Astrocyte (in vitro differentiated cells and primary cell): ENCODE data around the gene AGGF1. TPM values are rescaled to one million over a fixed set of nuclear protein-coding genes. Genes with fewer than 3 reads are reported as not detected.

Source experiments
- DNase-seq: peaks from one replicate; pipeline ENCODE4 v3.0.0-alpha.2; 2010; ENCODE audit warnings: low read depth
- FAIRE-seq: peaks from 2 replicates; lab custom pipeline; 2011; peaks lifted over from hg19 to GRCh38; lab: Jason Lieb, UNC
- H2AFZ ChIP-seq: 2 replicates; pipeline ENCODE4 v1.6.0; 2012; ENCODE audit warnings: low read depth, low read length, inconsistent platforms
- H3K27ac ChIP-seq: 2 replicates; pipeline ENCODE4 v1.5.1; 2011; ENCODE audit warnings: low read depth, low read length, inconsistent platforms
- H3K27me3 ChIP-seq: 2 replicates; pipeline ENCODE4 v1.6.0; 2011; ENCODE audit warnings: low read length, inconsistent platforms; ENCODE audit not compliant: insufficient read depth
- H3K36me3 ChIP-seq: 2 replicates; pipeline ENCODE4 v1.5.1; 2011; ENCODE audit warnings: low read length, inconsistent platforms; ENCODE audit not compliant: insufficient read depth
- H3K4me1 ChIP-seq: 2 replicates; pipeline ENCODE4 v1.5.1; 2011; ENCODE audit warnings: low read length, inconsistent platforms; ENCODE audit not compliant: insufficient read depth
- H3K4me2 ChIP-seq: 2 replicates; pipeline ENCODE4 v1.6.0; 2012; ENCODE audit warnings: low read length, inconsistent platforms
- H3K4me3 ChIP-seq: 2 replicates; pipeline ENCODE4 v1.5.1; 2011; ENCODE audit warnings: low read depth, mild to moderate bottlenecking, low read length, inconsistent platforms; ENCODE audit not compliant: insufficient read depth
- H3K79me2 ChIP-seq: 2 replicates; pipeline ENCODE4 v1.6.0; 2012; ENCODE audit warnings: mild to moderate bottlenecking, low read length, inconsistent platforms; ENCODE audit not compliant: insufficient read depth
- H3K9ac ChIP-seq: 2 replicates; pipeline ENCODE4 v1.6.0; 2012; ENCODE audit warnings: mild to moderate bottlenecking, low read length, inconsistent platforms
- H3K9me3 ChIP-seq: 2 replicates; pipeline ENCODE4 v1.5.1; 2012; ENCODE audit warnings: low read depth, mild to moderate bottlenecking, low read length, inconsistent platforms; ENCODE audit not compliant: insufficient read depth
- H4K20me1 ChIP-seq: 2 replicates; pipeline ENCODE4 v1.6.0; 2012; ENCODE audit warnings: low read length, inconsistent platforms; ENCODE audit not compliant: insufficient read depth
- H3K27ac Mint-ChIP-seq: one replicate; pipeline ENCODE4 v1.8.0; 2021; ENCODE audit warnings: mild to moderate bottlenecking, mixed read lengths; ENCODE audit not compliant: unreplicated experiment
- H3K27me3 Mint-ChIP-seq: one replicate; pipeline ENCODE4 v1.8.0; 2021; ENCODE audit warnings: low read depth, mixed read lengths; ENCODE audit not compliant: unreplicated experiment
- H3K36me3 Mint-ChIP-seq: one replicate; pipeline ENCODE4 v1.8.0; 2021; ENCODE audit warnings: low read depth, mixed read lengths; ENCODE audit not compliant: unreplicated experiment
- H3K4me1 Mint-ChIP-seq: one replicate; pipeline ENCODE4 v1.8.0; 2021; ENCODE audit warnings: low read depth, mixed read lengths; ENCODE audit not compliant: unreplicated experiment
- H3K4me3 Mint-ChIP-seq: one replicate; pipeline ENCODE4 v1.8.0; 2021; ENCODE audit warnings: mild to moderate bottlenecking, moderate library complexity, mixed read lengths; ENCODE audit not compliant: unreplicated experiment
- H3K9me3 Mint-ChIP-seq: one replicate; pipeline ENCODE4 v1.8.0; 2021; ENCODE audit warnings: mild to moderate bottlenecking, mixed read lengths; ENCODE audit not compliant: unreplicated experiment
- EZH2 ChIP-seq: IDR thresholded peaks from 2 replicates; pipeline ENCODE4 v1.6.1; 2012; ENCODE audit warnings: mild to moderate bottlenecking, low read length, inconsistent platforms; ENCODE audit not compliant: insufficient read depth
- total RNA-seq: library from RNA; stranded (reverse); gene quantifications from 2 replicates; pipeline ENCODE4 v1.2.1, GENCODE V29; 2021
- TF ChIP-seq, protein P1 (sequence below): IDR thresholded peaks from 2 replicates; pipeline ENCODE4 v1.5.1; 2011; ENCODE audit warnings: low read depth, mild to moderate bottlenecking, inconsistent platforms, low read length, moderate library complexity; ENCODE audit not compliant: insufficient read depth

The AGGF1 gene
- total RNA-seq, 1 donor from 2014 or later = 18.2 TPM

DNA sequence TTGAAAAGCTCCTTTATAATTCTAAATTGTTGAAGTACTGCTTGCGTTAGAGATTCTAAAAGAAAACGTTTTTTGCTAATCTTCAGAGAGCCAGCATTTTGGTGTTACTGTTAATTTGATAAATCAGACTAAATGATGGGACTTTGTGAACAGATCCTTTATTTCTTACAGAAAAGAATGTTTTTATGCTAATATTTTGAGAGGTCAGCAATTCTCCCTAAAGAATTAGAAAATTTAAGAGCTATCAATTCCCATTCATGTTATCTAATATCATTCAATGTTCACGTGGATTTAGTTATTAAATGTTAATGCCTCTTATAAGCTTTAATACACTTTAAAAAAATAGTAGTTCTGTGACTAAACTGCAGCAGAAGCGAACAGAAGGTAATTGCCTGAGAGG is 2.4 kb downstream of the AGGF1 start:
- H3K4me1 Mint-ChIP-seq = peaks cover 9% of the 10 kb centered on the region
- H3K27ac Mint-ChIP-seq = no peak overlapping the region
- H3K9me3 Mint-ChIP-seq = peaks cover 10% of the 10 kb centered on the region
- H3K9me3 ChIP-seq = peaks cover 7% of the 10 kb centered on the region
- H2AFZ ChIP-seq = no peak overlapping the region
- no peak overlapping the region for H3K4me3 ChIP-seq
- peaks cover 26% of the 10 kb centered on the region for H3K79me2 ChIP-seq
- H3K4me2 ChIP-seq = no peak overlapping the region
- H3K27ac ChIP-seq = no peak overlapping the region
- DNase-seq (no peak), FAIRE-seq (no peak)
- H3K4me3 Mint-ChIP-seq = no peak overlapping the region
- H4K20me1 ChIP-seq = peaks cover 6% of the 10 kb centered on the region
- H3K9ac ChIP-seq = no peak overlapping the region
- H3K27me3 ChIP-seq = no peaks in the 10 kb centered on the region
- peaks cover 10% of the 10 kb centered on the region for H3K4me1 ChIP-seq
- peaks cover 2% of the 10 kb centered on the region for H3K36me3 Mint-ChIP-seq
- peaks cover 8% of the 10 kb centered on the region for H3K36me3 ChIP-seq
- no peaks in the 10 kb centered on the region for H3K27me3 Mint-ChIP-seq
- no peak for TF ChIP-seq EZH2
- TF ChIP-seq, protein P1, sequence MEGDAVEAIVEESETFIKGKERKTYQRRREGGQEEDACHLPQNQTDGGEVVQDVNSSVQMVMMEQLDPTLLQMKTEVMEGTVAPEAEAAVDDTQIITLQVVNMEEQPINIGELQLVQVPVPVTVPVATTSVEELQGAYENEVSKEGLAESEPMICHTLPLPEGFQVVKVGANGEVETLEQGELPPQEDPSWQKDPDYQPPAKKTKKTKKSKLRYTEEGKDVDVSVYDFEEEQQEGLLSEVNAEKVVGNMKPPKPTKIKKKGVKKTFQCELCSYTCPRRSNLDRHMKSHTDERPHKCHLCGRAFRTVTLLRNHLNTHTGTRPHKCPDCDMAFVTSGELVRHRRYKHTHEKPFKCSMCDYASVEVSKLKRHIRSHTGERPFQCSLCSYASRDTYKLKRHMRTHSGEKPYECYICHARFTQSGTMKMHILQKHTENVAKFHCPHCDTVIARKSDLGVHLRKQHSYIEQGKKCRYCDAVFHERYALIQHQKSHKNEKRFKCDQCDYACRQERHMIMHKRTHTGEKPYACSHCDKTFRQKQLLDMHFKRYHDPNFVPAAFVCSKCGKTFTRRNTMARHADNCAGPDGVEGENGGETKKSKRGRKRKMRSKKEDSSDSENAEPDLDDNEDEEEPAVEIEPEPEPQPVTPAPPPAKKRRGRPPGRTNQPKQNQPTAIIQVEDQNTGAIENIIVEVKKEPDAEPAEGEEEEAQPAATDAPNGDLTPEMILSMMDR = no peak

- Histone ChIP-seq H3K9me3 (peaks cover 7% of the 10 kb centered on the region), H3K27ac (no peak overlapping the region), H3K36me3 (peaks cover 13% of the 10 kb centered on the region), H3K79me2 (peaks cover 26% of the 10 kb centered on the region), H3K27me3 (no peaks in the 10 kb centered on the region), H3K4me1 (peaks cover 10% of the 10 kb centered on the region), H3K4me2 (no peak overlapping the region), H4K20me1 (peaks cover 6% of the 10 kb centered on the region), H2AFZ (no peak overlapping the region), H3K9ac (no peak overlapping the region), H3K4me3 (no peak overlapping the region)
- TF ChIP-seq, protein P1 = no peak
- no peak for TF ChIP-seq EZH2
- DNase-seq (no peak), FAIRE-seq (no peak)
- peaks cover 9% of the 10 kb centered on the region for H3K4me1 Mint-ChIP-seq
- peaks cover 10% of the 10 kb centered on the region for H3K9me3 Mint-ChIP-seq
- H3K4me3 Mint-ChIP-seq = no peak overlapping the region
- peaks cover 2% of the 10 kb centered on the region for H3K36me3 Mint-ChIP-seq
- H3K27ac Mint-ChIP-seq = no peak overlapping the region
- no peaks in the 10 kb centered on the region for H3K27me3 Mint-ChIP-seq
Observed at GRCh38 chr5:77033338-77033737, 3.1 kb downstream of the AGGF1 start.

DNA sequence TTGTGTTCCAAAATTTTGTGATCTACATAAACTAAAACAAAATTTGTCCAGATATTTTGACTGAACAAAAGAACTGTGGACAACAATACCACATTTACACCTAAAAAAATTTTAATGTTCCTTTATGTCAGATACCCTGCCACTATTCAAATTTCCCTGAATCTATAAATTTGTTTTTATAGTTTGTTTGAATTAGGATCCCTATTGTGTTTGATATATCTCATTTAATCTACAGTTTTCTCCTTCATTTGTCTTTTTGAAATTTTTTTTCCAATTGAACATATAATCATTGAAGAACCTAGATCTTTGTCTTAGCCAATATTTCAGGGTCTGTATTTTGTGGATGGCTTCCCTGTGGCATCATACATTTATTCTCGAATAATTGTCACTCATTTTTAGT is 5.7 kb downstream of the AGGF1 start:
- TF ChIP-seq EZH2 = no peak
- TF ChIP-seq, protein P1 = no peak
- Mint-ChIP-seq H3K4me3 (no peak overlapping the region), H3K27ac (peak overlapping the region; percentile 2), H3K9me3 (no peaks in the 10 kb centered on the region), H3K4me1 (peaks cover 6% of the 10 kb centered on the region), H3K27me3 (no peaks in the 10 kb centered on the region), H3K36me3 (peaks cover 12% of the 10 kb centered on the region)
- FAIRE-seq (no peak), DNase-seq (no peak)
- Histone ChIP-seq H3K27ac (no peak overlapping the region), H3K4me3 (no peak overlapping the region), H3K9ac (no peak overlapping the region), H3K9me3 (no peaks in the 10 kb centered on the region), H4K20me1 (peaks cover 6% of the 10 kb centered on the region), H3K79me2 (peaks cover 19% of the 10 kb centered on the region), H3K27me3 (no peaks in the 10 kb centered on the region), H3K36me3 (peaks cover 13% of the 10 kb centered on the region), H2AFZ (no peak overlapping the region), H3K4me2 (no peak overlapping the region), H3K4me1 (peaks cover 4% of the 10 kb centered on the region)
